Panc1 (cell line): Measurements from ENCODE around the gene LRRC18. TPM values are rescaled to one million over a fixed set of nuclear protein-coding genes. Genes with fewer than 3 reads are reported as not detected.
A peak's percentile ranks its signal among the peaks of the same experiment; 100 is the strongest.

Source experiments
- ATAC-seq: fragments of 200-7000 bp; cut with Tn5 transposase; 2 replicates; pipeline ENCODE4 v1.9.1; 2020; ENCODE audit warnings: mild to moderate bottlenecking, moderate library complexity
- BruUV-seq: library from RNA; stranded (reverse); fragments of 400-500 nt; replicated peaks from 2 replicates; lab custom pipeline; 2021; lab: Mats Ljungman, UMichigan
- CTCF ChIA-PET: fragments of 300-600 bp; sonication (Branson Sonifier 250); formaldehyde crosslinking; loops from one replicate; lab custom pipeline; 2022; ENCODE audit warnings: antibody characterized with exemption; lab: Charles Lee
- POLR2A ChIA-PET: fragments of 300-600 bp; sonication (Branson Sonifier 250); formaldehyde crosslinking; loops from one replicate; lab custom pipeline; 2022; ENCODE audit warnings: antibody characterized with exemption; lab: Charles Lee
- DNase-seq: peaks from one replicate; pipeline ENCODE4 v3.0.0-alpha.2; 2010; ENCODE audit warnings: low read depth, low spot score
- H3K27ac ChIP-seq: 2 replicates; pipeline ENCODE4 v1.5.1; 2011; ENCODE audit warnings: mild to moderate bottlenecking, low read length, inconsistent platforms
- H3K27me3 ChIP-seq: fragments of 200-500 bp; sonication (Bioruptor generic); 2 replicates; pipeline ENCODE4 v1.6.0; 2014; ENCODE audit warnings: low read length, inconsistent platforms; ENCODE audit not compliant: control insufficient read depth, insufficient read depth
- H3K36me3 ChIP-seq: fragments of 200-500 bp; sonication (Bioruptor generic); 2 replicates; pipeline ENCODE4 v1.5.1; 2014; ENCODE audit warnings: inconsistent platforms, mild to moderate bottlenecking, low read length, moderate library complexity; ENCODE audit not compliant: control insufficient read depth, insufficient read depth
- H3K4me1 ChIP-seq: 2 replicates; pipeline ENCODE4 v1.5.1; 2011; ENCODE audit warnings: inconsistent platforms, mild to moderate bottlenecking, low read length, moderate library complexity; ENCODE audit not compliant: control insufficient read depth, insufficient read depth
- H3K4me3 ChIP-seq, 2 experiments: 2 replicates each; pipeline ENCODE4 v1.5.1; 2011 to 2012; ENCODE audit warnings: low read depth in 2 of 2, low read length in 2 of 2, mild to moderate bottlenecking in 2 of 2, inconsistent platforms in 1 of 2, moderate library complexity in 1 of 2
- H3K9me3 ChIP-seq: fragments of 200-500 bp; sonication (Bioruptor generic); 2 replicates; pipeline ENCODE4 v1.5.1; 2014; ENCODE audit warnings: low read depth, mild to moderate bottlenecking, inconsistent platforms, low read length, moderate library complexity; ENCODE audit not compliant: control insufficient read depth, insufficient read depth
- POLR2AphosphoS5 ChIP-seq: IDR thresholded peaks from 2 replicates; pipeline ENCODE4 v1.6.1; 2012; ENCODE audit warnings: mild to moderate bottlenecking, low read depth, low read length, moderate library complexity
- SIN3A ChIP-seq: IDR thresholded peaks from 2 replicates; pipeline ENCODE4 v1.6.1; 2012; ENCODE audit warnings: low read depth, mild to moderate bottlenecking, low read length, moderate library complexity, borderline replicate concordance; ENCODE audit not compliant: insufficient read depth
- TCF7L2 ChIP-seq: IDR thresholded peaks from 2 replicates; pipeline ENCODE4 v1.6.1; 2011; ENCODE audit warnings: mild to moderate bottlenecking, low read depth, low read length, inconsistent platforms
- in situ Hi-C: cut with HindIII; loops from 2 replicates; pipeline ENCODE4 v1.10.0; 2016; ENCODE audit warnings: low sequenced_read_pairs, low pct_unique_long_range_greater_than_20kb
- intact Hi-C: fragments of 100-400 bp; cut with micrococcal nuclease; formaldehyde crosslinking; loops from one replicate; pipeline ENCODE4 v1.10.0; 2022; ENCODE audit not compliant: unreplicated experiment
- total RNA-seq: library from RNA; stranded (reverse); gene quantifications from one replicate; pipeline ENCODE4 v1.2.1, GENCODE V29; 2021; ENCODE audit not compliant: unreplicated experiment
- TF ChIP-seq, protein P1 (sequence below), 2 experiments: IDR thresholded peaks; 2 replicates each; pipeline ENCODE4 v1.6.1; 2011 to 2012; ENCODE audit warnings: low read depth in 2 of 2, control low read depth in 1 of 2, low read length in 1 of 2, mild to moderate bottlenecking in 1 of 2, moderate library complexity in 1 of 2; ENCODE audit not compliant: insufficient read depth in 1 of 2
- TF ChIP-seq, protein P2 (sequence below): fragments of 450-650 bp; IDR thresholded peaks from 2 replicates; pipeline ENCODE4 v1.5.1; 2017; ENCODE audit warnings: mild to moderate bottlenecking

Gene LRRC18
- total RNA-seq, 1 experiment from 2014 or later = not detected

DNA sequence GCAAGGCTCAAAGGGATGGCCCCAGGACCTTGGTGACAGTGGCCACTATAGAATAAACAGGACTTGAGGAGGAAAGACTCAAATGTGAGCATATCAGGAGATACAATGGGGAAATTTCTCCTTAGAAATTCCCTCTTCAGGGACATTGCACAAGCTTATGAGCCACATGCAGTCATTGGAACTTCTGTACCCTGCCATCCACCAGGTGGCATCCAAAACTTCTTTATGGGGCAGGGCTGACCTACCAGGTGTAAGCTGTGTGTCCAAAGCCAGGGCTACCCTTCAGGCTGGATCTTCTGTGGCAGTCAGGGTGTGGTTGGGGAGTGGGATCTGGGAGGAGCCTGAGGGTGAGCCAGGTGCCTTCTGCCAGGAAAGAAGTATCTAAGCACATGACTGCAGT is 36.6 kb upstream of the LRRC18 start:
- Histone ChIP-seq H3K9me3 (no peaks in the 10 kb centered on the region), H3K4me1 (no peaks in the 10 kb centered on the region), H3K36me3 (no peaks in the 10 kb centered on the region), H3K27me3 (peaks cover 2% of the 10 kb centered on the region; the same call in 1 of the 2 replicates), H3K27ac (no peak overlapping the region), H3K4me3 (no peak overlapping the region)
- in situ Hi-C loops = no loop called here
- TF ChIP-seq, protein P1, sequence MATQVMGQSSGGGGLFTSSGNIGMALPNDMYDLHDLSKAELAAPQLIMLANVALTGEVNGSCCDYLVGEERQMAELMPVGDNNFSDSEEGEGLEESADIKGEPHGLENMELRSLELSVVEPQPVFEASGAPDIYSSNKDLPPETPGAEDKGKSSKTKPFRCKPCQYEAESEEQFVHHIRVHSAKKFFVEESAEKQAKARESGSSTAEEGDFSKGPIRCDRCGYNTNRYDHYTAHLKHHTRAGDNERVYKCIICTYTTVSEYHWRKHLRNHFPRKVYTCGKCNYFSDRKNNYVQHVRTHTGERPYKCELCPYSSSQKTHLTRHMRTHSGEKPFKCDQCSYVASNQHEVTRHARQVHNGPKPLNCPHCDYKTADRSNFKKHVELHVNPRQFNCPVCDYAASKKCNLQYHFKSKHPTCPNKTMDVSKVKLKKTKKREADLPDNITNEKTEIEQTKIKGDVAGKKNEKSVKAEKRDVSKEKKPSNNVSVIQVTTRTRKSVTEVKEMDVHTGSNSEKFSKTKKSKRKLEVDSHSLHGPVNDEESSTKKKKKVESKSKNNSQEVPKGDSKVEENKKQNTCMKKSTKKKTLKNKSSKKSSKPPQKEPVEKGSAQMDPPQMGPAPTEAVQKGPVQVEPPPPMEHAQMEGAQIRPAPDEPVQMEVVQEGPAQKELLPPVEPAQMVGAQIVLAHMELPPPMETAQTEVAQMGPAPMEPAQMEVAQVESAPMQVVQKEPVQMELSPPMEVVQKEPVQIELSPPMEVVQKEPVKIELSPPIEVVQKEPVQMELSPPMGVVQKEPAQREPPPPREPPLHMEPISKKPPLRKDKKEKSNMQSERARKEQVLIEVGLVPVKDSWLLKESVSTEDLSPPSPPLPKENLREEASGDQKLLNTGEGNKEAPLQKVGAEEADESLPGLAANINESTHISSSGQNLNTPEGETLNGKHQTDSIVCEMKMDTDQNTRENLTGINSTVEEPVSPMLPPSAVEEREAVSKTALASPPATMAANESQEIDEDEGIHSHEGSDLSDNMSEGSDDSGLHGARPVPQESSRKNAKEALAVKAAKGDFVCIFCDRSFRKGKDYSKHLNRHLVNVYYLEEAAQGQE (IDR thresholded peaks at IDR 0.05; ENCODE audit: insufficient read depth in 1 of 2, low read depth in 2 of 2, low read length in 1 of 2) = no peak
- TF ChIP-seq, protein P2, sequence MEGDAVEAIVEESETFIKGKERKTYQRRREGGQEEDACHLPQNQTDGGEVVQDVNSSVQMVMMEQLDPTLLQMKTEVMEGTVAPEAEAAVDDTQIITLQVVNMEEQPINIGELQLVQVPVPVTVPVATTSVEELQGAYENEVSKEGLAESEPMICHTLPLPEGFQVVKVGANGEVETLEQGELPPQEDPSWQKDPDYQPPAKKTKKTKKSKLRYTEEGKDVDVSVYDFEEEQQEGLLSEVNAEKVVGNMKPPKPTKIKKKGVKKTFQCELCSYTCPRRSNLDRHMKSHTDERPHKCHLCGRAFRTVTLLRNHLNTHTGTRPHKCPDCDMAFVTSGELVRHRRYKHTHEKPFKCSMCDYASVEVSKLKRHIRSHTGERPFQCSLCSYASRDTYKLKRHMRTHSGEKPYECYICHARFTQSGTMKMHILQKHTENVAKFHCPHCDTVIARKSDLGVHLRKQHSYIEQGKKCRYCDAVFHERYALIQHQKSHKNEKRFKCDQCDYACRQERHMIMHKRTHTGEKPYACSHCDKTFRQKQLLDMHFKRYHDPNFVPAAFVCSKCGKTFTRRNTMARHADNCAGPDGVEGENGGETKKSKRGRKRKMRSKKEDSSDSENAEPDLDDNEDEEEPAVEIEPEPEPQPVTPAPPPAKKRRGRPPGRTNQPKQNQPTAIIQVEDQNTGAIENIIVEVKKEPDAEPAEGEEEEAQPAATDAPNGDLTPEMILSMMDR = no peak; the same call in 1 of the 2 replicates
- TF ChIP-seq POLR2AphosphoS5 (no peak), SIN3A (no peak), TCF7L2 (no peak)
- no TSS peak for BruUV-seq
- ChIA-PET CTCF (interaction anchor here (0.6 to 0.7 kb wide), 2 partner anchors 189 to 621 kb away, joined by 3 to 4 read pairs; no protein-coding TSS in a partner anchor), POLR2A (no interaction called here)
- intact Hi-C loops = no loop called here
- peak; percentile 88 for ATAC-seq
- DNase-seq = no peak

DNA sequence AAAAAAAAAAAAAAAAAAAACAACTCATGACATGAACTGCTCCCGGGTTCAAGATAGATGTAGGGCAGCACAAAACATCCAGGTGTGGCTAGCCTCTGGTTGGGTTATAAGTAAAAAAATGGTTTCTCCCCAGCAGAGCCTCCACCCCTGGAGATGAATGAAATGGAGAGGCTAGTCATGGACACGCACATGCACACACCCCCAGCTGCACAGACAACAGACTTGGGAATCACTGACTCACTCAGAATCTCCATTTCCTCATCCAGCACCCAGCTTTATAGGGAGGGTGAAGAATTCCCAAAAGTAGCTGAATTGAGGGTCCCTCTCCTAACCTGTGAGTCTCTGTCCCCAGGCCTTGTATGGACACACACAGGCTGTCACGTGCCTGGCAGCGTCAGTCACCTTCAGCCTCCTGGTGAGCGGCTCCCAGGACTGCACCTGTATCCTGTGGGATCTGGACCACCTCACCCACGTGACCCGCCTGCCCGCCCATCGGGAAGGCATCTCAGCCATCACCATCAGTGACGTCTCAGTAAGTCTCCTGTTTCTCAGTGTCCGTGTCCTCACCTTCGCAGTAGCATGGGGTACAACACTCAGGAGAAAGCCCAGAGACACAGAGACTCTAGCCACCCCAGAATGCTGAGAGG is 35.0 kb upstream of the LRRC18 start:
- H3K36me3 ChIP-seq = no peaks in the 10 kb centered on the region
- no peak for DNase-seq
- BruUV-seq = no TSS peak
- ChIA-PET POLR2A (no interaction called here), CTCF (no interaction called here)
- ATAC-seq = no peak
- no peaks in the 10 kb centered on the region for H3K9me3 ChIP-seq
- no peak overlapping the region for H3K4me3 ChIP-seq
- in situ Hi-C loops (no loop called here), intact Hi-C loops (no loop called here)
- H3K4me1 ChIP-seq = no peaks in the 10 kb centered on the region
- H3K27me3 ChIP-seq = peaks cover 2% of the 10 kb centered on the region; the same call in 1 of the 2 replicates
- H3K27ac ChIP-seq = no peak overlapping the region
- TF ChIP-seq, protein P2 = no peak
- TF ChIP-seq, protein P1 (IDR thresholded peaks at IDR 0.05; ENCODE audit: insufficient read depth in 1 of 2, low read depth in 2 of 2, low read length in 1 of 2) = no peak
- TF ChIP-seq TCF7L2 = no peak
